GM13977 (cell line): Measurements from ENCODE around the gene ATAD3B.
"Not testable (repeated sequence)": the region's sequence is repeated elsewhere in the genome, so short reads cannot be mapped to it uniquely, and the experiment has no call there.

Source experiments
- DNase-seq: peaks from one replicate; pipeline ENCODE4 v3.0.0; 2012; ENCODE audit warnings: low spot score
- CTCF ChIP-seq: IDR thresholded peaks from 2 replicates; pipeline ENCODE4 v1.5.1; 2012; ENCODE audit warnings: mild to moderate bottlenecking, control low read depth; ENCODE audit not compliant: insufficient read depth; ENCODE audit errors: extremely low read depth, missing control alignments
- in situ Hi-C: fragments of 300-500 bp; cut with MboI; formaldehyde crosslinking; loops from one replicate; pipeline ENCODE4 v1.12.0; 2022; ENCODE audit warnings: low sequenced_read_pairs, low pct_unique_long_range_greater_than_20kb, mixed read lengths, inconsistent platforms; ENCODE audit not compliant: unreplicated experiment

Gene ATAD3B

GRCh38 chr1:1479547-1480487 is 8.3 kb downstream of the ATAD3B start:
- TF ChIP-seq CTCF = no peak
- no peak for DNase-seq
- in situ Hi-C loops = no loop called here

- in situ Hi-C loops, DNase-seq: not testable (repeated sequence)
Measured at GRCh38 chr1:1480488-1480867, 8.9 kb downstream of the ATAD3B start.

- in situ Hi-C loops, DNase-seq: not testable (repeated sequence)
Measured at GRCh38 chr1:1481811-1482210, 10.2 kb downstream of the ATAD3B start.

- TF ChIP-seq CTCF = no peak
- in situ Hi-C loops = no loop called here
- no peak for DNase-seq
Measured at GRCh38 chr1:1482856-1483255, 11.3 kb downstream of the ATAD3B start.

- in situ Hi-C loops = no loop called here
- DNase-seq = no peak
- TF ChIP-seq CTCF = no peak
Measured at GRCh38 chr1:1483714-1484113, 12.1 kb downstream of the ATAD3B start.

- in situ Hi-C loops, DNase-seq: not testable (repeated sequence)
Measured at GRCh38 chr1:1484976-1485750, 13.6 kb downstream of the ATAD3B start.

GRCh38 chr1:1485755-1486317 is 14.3 kb downstream of the ATAD3B start:
- in situ Hi-C loops, DNase-seq: not testable (repeated sequence)

- in situ Hi-C loops = no loop called here
- no peak for DNase-seq
- no peak for TF ChIP-seq CTCF
Measured at GRCh38 chr1:1487701-1488100, 16.1 kb downstream of the ATAD3B start.
